ENCODE measurements around the gene PI4K2A.
A peak's percentile ranks its signal among the peaks of the same experiment; 100 is the strongest.

Gene PI4K2A

DNA sequence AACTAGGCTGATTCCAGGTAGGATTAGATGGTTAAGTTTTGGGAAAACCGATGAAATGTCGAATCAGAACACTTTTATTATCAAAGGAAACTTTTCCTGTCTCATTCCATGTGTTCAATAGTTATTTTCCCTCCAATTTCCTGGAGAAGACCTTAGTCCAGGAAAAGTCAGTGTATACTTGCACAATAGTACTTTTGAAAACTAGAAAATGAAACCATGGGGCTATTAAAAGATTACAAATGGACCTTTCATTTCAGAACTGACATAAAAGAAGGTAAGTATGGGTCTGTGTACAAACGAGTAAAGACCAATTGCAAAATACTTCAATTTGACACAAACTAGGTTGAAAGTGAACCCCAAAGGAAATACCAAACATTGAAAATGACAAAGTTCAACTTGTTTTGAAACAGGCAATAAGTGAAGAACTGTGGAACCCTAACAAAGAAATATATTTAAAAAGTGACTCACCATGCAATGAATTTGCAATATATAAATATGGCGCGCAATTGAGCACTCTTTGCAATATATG, 44.5 kb downstream of the PI4K2A start:
- DNase-seq (ENCODE audit: low read depth) = no peak
- TF ChIP-seq, protein P1, sequence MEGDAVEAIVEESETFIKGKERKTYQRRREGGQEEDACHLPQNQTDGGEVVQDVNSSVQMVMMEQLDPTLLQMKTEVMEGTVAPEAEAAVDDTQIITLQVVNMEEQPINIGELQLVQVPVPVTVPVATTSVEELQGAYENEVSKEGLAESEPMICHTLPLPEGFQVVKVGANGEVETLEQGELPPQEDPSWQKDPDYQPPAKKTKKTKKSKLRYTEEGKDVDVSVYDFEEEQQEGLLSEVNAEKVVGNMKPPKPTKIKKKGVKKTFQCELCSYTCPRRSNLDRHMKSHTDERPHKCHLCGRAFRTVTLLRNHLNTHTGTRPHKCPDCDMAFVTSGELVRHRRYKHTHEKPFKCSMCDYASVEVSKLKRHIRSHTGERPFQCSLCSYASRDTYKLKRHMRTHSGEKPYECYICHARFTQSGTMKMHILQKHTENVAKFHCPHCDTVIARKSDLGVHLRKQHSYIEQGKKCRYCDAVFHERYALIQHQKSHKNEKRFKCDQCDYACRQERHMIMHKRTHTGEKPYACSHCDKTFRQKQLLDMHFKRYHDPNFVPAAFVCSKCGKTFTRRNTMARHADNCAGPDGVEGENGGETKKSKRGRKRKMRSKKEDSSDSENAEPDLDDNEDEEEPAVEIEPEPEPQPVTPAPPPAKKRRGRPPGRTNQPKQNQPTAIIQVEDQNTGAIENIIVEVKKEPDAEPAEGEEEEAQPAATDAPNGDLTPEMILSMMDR (IDR thresholded peaks at IDR 0.05; ENCODE audit: insufficient read depth, low read depth, low read length, missing control alignments) = no peak
- no peak overlapping the region for H3K4me3 ChIP-seq (ENCODE audit: low read depth, low read length)

DNA sequence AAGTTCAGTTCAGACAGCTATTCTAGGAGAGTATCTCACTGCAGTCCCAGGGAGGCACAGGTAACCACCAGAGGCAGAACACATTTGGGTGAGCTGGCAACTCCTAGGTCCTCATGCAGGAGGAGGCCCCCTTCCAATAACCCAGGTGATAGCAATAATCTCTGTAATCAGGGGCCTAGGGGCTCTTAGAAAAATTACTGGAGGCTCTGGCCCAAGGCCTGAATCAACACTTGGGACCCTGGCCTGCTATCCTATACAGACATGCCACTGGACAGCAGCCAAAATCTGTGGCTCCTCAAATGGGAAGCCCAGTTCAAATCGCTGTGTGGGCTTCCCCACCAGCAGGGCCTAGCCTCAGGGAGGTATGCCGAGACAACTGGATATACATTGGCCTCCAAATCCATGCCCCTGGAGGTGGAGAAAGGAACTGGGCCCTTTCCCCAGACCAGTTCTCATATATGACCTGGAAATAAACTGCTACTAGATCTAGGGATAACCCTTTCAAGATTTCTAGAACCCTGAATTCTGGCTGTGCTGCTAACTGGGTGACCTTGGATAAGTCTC, 45.0 kb downstream of the PI4K2A start:
- DNase-seq (ENCODE audit: low read depth) = no peak
- TF ChIP-seq, protein P1 (IDR thresholded peaks at IDR 0.05; ENCODE audit: insufficient read depth, low read depth, low read length, missing control alignments) = no peak
- no peak overlapping the region for H3K4me3 ChIP-seq (ENCODE audit: low read depth, low read length)

- TF ChIP-seq, protein P1 (IDR thresholded peaks at IDR 0.05; ENCODE audit: insufficient read depth, low read depth, low read length, missing control alignments) = no peak
- DNase-seq (ENCODE audit: low read depth) = peak; percentile 26
- H3K4me3 ChIP-seq (ENCODE audit: low read depth, low read length) = peak overlapping the region; percentile 48
Observed at GRCh38 chr10:97686301-97686961, 46.0 kb downstream of the PI4K2A start.

DNA sequence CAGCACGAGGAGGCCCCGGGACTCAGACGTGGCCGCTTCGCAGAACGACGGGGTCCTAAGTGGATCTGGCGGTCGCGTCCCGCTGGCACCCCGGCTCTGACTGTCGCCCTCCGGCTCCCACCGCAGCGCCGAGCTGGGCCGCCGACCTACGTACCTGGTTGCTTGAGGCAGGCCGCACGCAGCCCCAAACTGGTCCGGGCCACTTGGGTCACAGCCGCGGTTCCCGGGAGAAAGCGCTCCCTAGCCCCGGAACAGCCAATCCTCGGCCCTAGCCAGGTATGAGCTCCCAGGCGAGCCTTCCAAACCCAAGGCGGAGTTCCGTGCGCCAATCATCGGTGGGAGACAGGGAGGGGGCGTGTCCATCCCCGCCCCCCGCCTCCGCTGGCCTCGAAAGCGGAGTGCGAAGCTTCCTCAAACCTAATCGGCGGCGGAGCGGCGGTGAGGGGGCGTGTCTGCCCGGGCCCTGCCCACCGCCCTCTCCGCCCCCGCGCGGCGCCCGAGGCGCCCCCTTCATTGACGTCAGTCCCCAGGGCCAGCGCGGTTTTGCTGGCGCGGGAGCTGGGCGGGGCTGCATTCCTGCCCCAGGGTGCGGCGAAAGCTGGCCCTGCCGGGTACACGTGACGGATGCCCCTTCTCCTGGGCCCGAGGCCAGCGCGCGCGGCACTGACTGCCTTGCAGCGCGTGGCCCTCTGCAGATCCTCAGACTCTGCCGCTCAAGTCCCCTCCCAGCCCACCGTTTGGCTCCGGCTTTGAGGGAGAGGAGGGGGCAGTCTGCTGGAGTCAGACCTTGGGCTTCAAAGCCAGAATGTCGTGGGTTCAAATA, 46.7 kb downstream of the PI4K2A start, which contains the start of gene AVPI1:
TSS of gene AVPI1 (minus strand) at position 280 of the 823 bp plus-strand sequence. CDS start 7,336 bp downstream, outside the sequence.
- TF ChIP-seq, protein P1 (IDR thresholded peaks at IDR 0.05; ENCODE audit: insufficient read depth, low read depth, low read length, missing control alignments) = no peak
- peak; percentile 96 for DNase-seq (ENCODE audit: low read depth)
- H3K4me3 ChIP-seq (ENCODE audit: low read depth, low read length) = peak within 1 kb of the TSS; percentile 48

DNA sequence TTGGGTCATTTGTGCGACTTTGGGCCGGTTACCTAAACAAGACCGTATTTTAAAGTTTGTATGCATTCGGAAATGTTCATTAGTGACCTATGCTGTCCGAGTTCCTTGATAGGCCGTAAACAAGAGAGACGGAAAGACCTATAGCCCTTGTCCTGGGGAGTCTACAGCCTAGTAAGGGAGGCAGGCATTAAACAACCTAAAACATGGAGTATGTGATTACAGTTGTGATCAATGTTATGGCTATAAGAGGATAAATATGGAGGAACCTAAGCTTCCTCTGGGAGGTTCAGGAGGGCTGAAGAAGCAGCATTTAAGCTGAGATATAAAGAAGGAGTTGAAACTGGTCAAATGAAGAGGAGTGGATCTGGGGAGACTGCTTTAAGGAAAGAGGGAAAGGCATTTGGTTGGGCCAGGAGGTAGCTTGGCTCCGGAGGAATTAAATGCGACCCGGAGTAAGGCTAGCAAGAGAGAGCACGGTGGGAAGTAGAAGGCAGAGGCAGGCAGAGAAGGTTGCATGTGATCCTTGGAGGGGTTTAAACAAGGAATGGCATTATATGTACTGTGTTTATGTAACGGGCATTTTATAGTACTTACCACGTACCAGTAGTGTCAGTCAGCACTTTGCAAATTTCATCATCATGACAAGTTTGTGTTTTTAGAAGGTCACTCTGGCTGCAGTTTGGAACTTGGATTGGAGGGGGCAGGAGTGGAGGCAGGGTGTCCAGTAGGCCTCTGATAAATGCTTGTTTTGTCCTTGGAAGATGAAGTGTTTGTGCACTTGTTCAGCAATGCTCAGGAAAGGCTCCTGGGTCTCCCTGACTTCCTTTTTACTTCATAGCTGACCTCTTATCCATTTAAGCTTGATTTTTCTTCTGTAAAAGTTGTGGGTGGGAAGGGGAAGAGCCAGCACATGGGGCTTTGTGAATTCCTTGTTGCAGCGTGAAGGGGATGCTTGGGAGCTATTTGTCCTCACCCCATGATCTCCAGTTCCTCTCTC, 47.6 kb downstream of the PI4K2A start:
- peak overlapping the region; percentile 48 for H3K4me3 ChIP-seq (ENCODE audit: low read depth, low read length)
- TF ChIP-seq, protein P1 (IDR thresholded peaks at IDR 0.05; ENCODE audit: insufficient read depth, low read depth, low read length, missing control alignments) = no peak
- no peak for DNase-seq (ENCODE audit: low read depth)

DNA sequence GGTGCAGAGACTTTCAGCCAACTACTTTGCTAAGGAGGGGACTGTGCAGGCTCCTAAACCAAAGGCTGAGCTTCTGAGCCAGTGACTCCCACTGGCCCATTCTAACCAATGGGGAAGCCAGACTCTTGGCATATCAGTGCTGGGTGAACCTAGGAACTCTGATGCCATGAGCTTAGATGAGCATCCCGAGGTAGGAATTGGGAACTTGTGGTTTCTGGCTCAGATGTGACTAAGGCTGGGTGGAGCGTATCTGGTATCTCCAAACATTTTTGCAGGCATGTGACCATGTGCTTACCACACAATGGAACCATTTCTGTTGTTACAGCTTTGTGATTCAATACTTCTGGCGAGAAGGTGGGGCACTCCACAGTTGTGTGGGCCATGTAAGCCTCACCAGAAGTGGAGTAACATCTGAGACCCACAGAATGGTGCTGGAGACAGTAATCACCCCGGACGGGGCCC, 49.1 kb downstream of the PI4K2A start:
- no peak for DNase-seq (ENCODE audit: low read depth)
- TF ChIP-seq, protein P1 (IDR thresholded peaks at IDR 0.05; ENCODE audit: insufficient read depth, low read depth, low read length, missing control alignments) = no peak
- H3K4me3 ChIP-seq (ENCODE audit: low read depth, low read length) = no peak overlapping the region

Measured in GM12865 (cell line).